Heart left ventricle (tissue), 16 donors: ENCODE data around the gene ZNF273. TPM values are rescaled to one million over a fixed set of nuclear protein-coding genes. Genes with fewer than 3 reads are reported as not detected.

Source experiments
- ATAC-seq, 4 donors: fragments of 200-7000 bp; cut with Tn5 transposase; one replicate each; pipeline ENCODE4 v1.9.1; 2020 to 2022; ENCODE audit warnings: moderate library complexity in 4 of 4, mild to moderate bottlenecking in 3 of 4, moderate number of reproducible peaks in 1 of 4
- DNase-seq, 5 donors: peaks; one replicate each; pipeline ENCODE4 v3.0.0-alpha.2; 2020
- H3K27ac ChIP-seq, 12 donors: fragments of 200-600 bp; sonication (generic) in 4 of 12; one replicate each; pipeline versions ENCODE4 v1.5.0 to v1.8.0; 2016 to 2022; ENCODE audit warnings: mild to moderate bottlenecking in 2 of 12
- H3K27me3 ChIP-seq, 9 donors: fragments of 200-600 bp; sonication (generic) in 2 of 9; one replicate each; pipeline versions ENCODE4 v1.5.1 to v1.8.0; 2016 to 2022; ENCODE audit warnings: mild to moderate bottlenecking in 3 of 9
- H3K36me3 ChIP-seq, 9 donors: fragments of 200-600 bp; sonication (generic) in 2 of 9; one replicate each; pipeline versions ENCODE4 v1.5.0 to v1.8.0; 2018 to 2022; ENCODE audit warnings: mild to moderate bottlenecking in 2 of 9
- H3K4me1 ChIP-seq, 12 donors: fragments of 200-600 bp; sonication (generic) in 4 of 12; one replicate each; pipeline versions ENCODE4 v1.5.0 to v1.8.0; 2016 to 2022; ENCODE audit warnings: mild to moderate bottlenecking in 3 of 12
- H3K4me3 ChIP-seq, 12 donors: fragments of 200-600 bp; sonication (generic) in 4 of 12; one replicate each; pipeline versions ENCODE4 v1.5.0 to v1.8.0; 2017 to 2022; ENCODE audit warnings: mild to moderate bottlenecking in 9 of 12, moderate library complexity in 4 of 12
- H3K9me3 ChIP-seq, 12 donors: fragments of 200-600 bp; sonication (generic) in 4 of 12; one replicate each; pipeline versions ENCODE4 v1.5.0 to v1.8.0; 2016 to 2022; ENCODE audit warnings: mild to moderate bottlenecking in 1 of 12
- POLR2A ChIP-seq, 2 donors: fragments of 450-650 bp; IDR thresholded peaks; one replicate each; pipeline ENCODE4 v1.6.1; 2017; ENCODE audit warnings: antibody characterized with exemption in 2 of 2, mild to moderate bottlenecking in 2 of 2, moderate library complexity in 2 of 2
- WGBS, 4 donors: extraction: QIAGEN DNeasy Blood & Tissue Kit in 2 of 4; methylation state at CpG; one replicate each; pipeline versions ENCODE4 v1.1.5 to v1.1.7; 2013 to 2018; 5-methylcytosine and 5-hydroxymethylcytosine counted together
- intact Hi-C, 10 donors: fragments of 100-400 bp; cut with DNase I; formaldehyde crosslinking; loops; one replicate each; pipeline versions ENCODE4 v1.11.1 to v1.14.2; 2022
- polyA plus RNA-seq, 2 donors: library from polyadenylated mRNA; stranded (reverse); fragments of 200-250 nt; gene quantifications; one replicate each; pipeline ENCODE4 v1.2.3, GENCODE V29; 2013
- total RNA-seq, 9 donors: library from RNA; depleted of rRNA in 2 of 9; stranded (reverse); fragments of >200 nt in 2 of 9; fragmentation: NEBNext Ultra II Directional in 3 of 9; extraction: Animal tissue kit (Norgen Biotek cat#: 25700) in 3 of 9; gene quantifications; one replicate each; pipeline versions ENCODE4 v1.1.0 to v1.2.4, GENCODE V29; 2016 to 2023
- TF ChIP-seq, protein P1 (sequence below), 12 donors: fragments of 200-600 bp; sonication (generic) in 4 of 12; IDR thresholded peaks; one replicate each; pipeline versions ENCODE4 v1.5.0 to v1.8.0; 2018 to 2022; ENCODE audit warnings: antibody characterized with exemption in 12 of 12, mild to moderate bottlenecking in 5 of 12
- donor health status: ischemic (EF 13 %, LVEDD 7.1; RV severe dilation, severe dysfunction).
- donor health status: healthy with polysubstance abuse.
- donor health status: DM: no; HTN: yes; CAD: no.
- donor health status: DM: no; HTN: no; CAD: no.
- donor health status: ischemic (EF 25% LVEDD 6.9; RV normal size, moderate dysfunction).
- donor health status: ischemic (EF 25% LVEDD 5.7; RV mildly dilated, moderate dysfunction).
- donor health status: healthy.
- donor health status: DM: yes; HTN: yes; CAD: no.
- donor health status: ischemic (EF 35%, LVEDD 5.7; RV mildly dilated, moderate dysfunction).
- donor health status: nonischemic (EF 11% LVEDD 7.7; RV severe dilation, severe dysfunction).
- donor health status: DM: yes; HTN: yes; CAD: no.
- donor health status: PGD.
- donor health status: ischemic (EF 29% LVEDD 5.4; RV normal size, mild dysfunction).
- donor health status: nonischemic (EF 23%, LVEDD 6.1; RV moderate dilation, normal function).

Gene ZNF273
- total and polyA plus RNA-seq, 11 donors = 0.56 to 4.2 (median 1.3) TPM

- Histone ChIP-seq H3K27ac (no peak overlapping the region), H3K36me3 (no peaks in the 10 kb centered on the region), H3K4me3 (no peak overlapping the region), H3K4me1 (peaks cover 0 to 10% (median 0%) of the 10 kb centered on the region in 12 donors), H3K27me3 (peaks cover 0 to 11% (median 0%) of the 10 kb centered on the region in 9 donors), H3K9me3 (peaks cover 0 to under 1% (median 0%) of the 10 kb centered on the region in 12 donors)
- intact Hi-C loops = no loop called here
- 80 to 91% (median 82%) methylated on average over 12 to 23 of the region's 23 CpGs for WGBS, 4 donors
- ATAC-seq (no peak), DNase-seq (no peak)
- TF ChIP-seq POLR2A (IDR thresholded peaks at IDR 0.05) = no peak
- TF ChIP-seq, protein P1, sequence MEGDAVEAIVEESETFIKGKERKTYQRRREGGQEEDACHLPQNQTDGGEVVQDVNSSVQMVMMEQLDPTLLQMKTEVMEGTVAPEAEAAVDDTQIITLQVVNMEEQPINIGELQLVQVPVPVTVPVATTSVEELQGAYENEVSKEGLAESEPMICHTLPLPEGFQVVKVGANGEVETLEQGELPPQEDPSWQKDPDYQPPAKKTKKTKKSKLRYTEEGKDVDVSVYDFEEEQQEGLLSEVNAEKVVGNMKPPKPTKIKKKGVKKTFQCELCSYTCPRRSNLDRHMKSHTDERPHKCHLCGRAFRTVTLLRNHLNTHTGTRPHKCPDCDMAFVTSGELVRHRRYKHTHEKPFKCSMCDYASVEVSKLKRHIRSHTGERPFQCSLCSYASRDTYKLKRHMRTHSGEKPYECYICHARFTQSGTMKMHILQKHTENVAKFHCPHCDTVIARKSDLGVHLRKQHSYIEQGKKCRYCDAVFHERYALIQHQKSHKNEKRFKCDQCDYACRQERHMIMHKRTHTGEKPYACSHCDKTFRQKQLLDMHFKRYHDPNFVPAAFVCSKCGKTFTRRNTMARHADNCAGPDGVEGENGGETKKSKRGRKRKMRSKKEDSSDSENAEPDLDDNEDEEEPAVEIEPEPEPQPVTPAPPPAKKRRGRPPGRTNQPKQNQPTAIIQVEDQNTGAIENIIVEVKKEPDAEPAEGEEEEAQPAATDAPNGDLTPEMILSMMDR (IDR thresholded peaks at IDR 0.05) = no peak
These were observed 28.4 kb upstream of the ZNF273 start for GRCh38 chr7:64874562-64875250.

DNA sequence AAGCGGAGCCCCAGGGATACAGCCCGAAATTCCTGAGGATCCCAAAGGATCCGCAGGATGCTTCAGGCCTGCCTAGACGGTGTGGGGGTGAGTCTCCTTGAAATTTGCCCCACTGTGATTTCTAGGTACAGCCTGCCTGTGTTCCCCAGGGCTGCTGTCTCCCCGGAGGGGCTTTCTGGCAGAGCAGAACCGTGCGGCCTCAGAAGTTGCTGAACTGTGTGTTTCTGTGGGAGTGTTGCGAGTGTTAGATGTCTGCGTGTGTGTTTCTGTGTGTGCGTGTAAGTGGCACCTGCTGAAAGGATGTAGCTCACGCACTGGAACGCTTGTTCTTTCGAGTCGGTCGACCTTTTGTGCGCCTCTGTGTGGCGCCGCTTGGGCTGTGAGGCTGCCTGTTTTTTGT, 27.8 kb upstream of the ZNF273 start:
- peaks cover 0 to 5% (median 0%) of the 10 kb centered on the region in 12 donors for H3K9me3 ChIP-seq
- H3K27me3 ChIP-seq = peaks cover 0 to 11% (median 0%) of the 10 kb centered on the region in 9 donors
- H3K4me1 ChIP-seq = peaks cover 0 to 10% (median 0%) of the 10 kb centered on the region in 12 donors
- 79 to 91% (median 88%) methylated on average over 14 to 18 of the region's 18 CpGs for WGBS, 4 donors
- intact Hi-C loops = no loop called here
- DNase-seq = no peak
- H3K27ac ChIP-seq = no peak overlapping the region
- no peak for ATAC-seq
- no peak overlapping the region for H3K4me3 ChIP-seq
- H3K36me3 ChIP-seq = no peaks in the 10 kb centered on the region
- TF ChIP-seq POLR2A (IDR thresholded peaks at IDR 0.05) = no peak
- TF ChIP-seq, protein P1 (IDR thresholded peaks at IDR 0.05) = no peak

- ATAC-seq (no peak), DNase-seq (no peak)
- Histone ChIP-seq H3K27ac (no peak overlapping the region), H3K4me1 (peaks cover 0 to 10% (median 0%) of the 10 kb centered on the region in 12 donors), H3K9me3 (peaks cover 0 to 5% (median 0%) of the 10 kb centered on the region in 12 donors), H3K36me3 (no peaks in the 10 kb centered on the region), H3K4me3 (no peak overlapping the region), H3K27me3 (peaks cover 0 to 11% (median 0%) of the 10 kb centered on the region in 9 donors)
- 87 to 91% (median 89%) methylated on average over 23 of the region's 23 CpGs for WGBS, 4 donors
- intact Hi-C loops = no loop called here
- TF ChIP-seq POLR2A (IDR thresholded peaks at IDR 0.05) = no peak
- TF ChIP-seq, protein P1 (IDR thresholded peaks at IDR 0.05) = no peak
These were observed 27.2 kb upstream of the ZNF273 start for GRCh38 chr7:64875658-64876406.
